ENCODE data around the gene SELENOS.

The SELENOS gene, protein sequence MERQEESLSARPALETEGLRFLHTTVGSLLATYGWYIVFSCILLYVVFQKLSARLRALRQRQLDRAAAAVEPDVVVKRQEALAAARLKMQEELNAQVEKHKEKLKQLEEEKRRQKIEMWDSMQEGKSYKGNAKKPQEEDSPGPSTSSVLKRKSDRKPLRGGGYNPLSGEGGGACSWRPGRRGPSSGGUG

GRCh38 chr15:101277038-101277822, at the start of gene SELENOS:
SELENOS (minus strand) TSS chr15:101277485; CDS start chr15:101277417, 68 bp downstream.
- peak; percentile 59 for DNase-seq (ENCODE audit: low read depth, low spot score)

GRCh38 chr15:101326462-101327146, 49.3 kb upstream of the SELENOS start:
- DNase-seq (ENCODE audit: low read depth, low spot score): no peak

- DNase-seq (ENCODE audit: low read depth, low spot score): no peak
Measured at GRCh38 chr15:101326026-101326315, 48.7 kb upstream of the SELENOS start.

DNA sequence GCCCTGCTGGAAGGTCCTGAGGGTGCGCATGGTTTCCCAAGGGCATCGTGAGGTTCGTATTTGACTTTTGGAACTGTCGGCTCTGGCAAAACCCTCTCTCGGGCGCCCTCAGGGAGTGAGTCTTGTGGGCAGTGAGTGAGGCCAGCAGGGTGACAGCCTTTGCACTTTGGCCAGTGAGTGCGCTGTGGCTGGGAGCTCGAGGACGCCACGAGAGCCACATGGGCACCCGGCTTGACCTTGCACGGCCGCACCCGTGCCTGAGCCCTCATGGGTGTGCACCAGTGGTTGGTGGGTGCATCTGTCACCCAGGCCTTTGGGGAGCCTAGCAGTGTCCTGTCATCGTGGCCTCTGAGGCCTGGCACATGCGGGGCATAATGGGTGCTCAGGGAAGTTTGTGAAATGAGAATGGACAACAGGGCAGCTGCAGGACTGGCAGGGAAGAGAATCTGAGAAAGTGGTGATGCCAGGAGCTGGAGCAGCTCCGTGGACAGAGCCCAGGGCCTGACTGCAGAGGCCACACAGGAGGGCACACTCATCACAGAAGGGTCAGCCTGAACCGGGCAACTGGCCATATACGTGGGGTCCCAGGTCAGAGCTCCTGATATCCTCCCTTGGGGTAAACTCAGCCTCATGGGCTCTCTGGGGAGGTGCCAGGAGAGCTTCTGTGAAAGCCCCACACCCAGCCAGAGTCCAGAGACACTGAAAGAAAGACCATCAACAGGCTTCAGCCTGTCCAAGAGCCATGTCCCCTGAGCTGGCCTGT, 48.2 kb upstream of the SELENOS start:
- no peak for DNase-seq (ENCODE audit: low read depth, low spot score)

DNA sequence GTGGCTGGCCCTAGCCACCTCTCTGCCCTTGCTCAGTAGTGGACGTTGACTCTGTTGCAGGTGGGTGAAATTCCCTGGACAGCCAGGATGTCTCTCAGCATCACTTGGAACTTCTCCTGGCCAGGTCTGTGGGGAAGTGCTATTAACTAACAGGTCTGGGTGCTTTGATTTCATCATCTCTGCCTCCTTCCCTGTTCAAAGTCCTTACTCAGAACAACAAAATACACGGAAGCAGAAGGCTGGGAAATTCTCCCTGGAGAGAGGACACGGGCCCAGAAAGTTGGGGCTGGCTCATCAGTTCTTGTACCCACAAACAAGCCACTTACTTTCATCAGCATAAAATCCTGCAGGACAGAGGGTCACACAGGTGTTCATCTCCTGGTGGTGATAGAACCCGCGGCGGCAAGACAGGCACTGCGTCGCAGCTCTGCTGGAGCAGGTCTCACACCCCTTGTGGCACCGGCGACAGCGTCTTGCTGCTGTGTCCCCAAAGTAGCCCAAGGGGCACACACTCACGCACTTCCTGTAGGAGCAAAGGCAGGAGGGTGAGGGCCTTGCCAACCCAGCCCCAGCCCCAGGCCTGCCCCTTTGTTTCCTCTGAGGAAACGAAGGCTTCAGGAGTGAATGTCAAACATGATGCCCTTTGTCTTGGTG, 47.4 kb upstream of the SELENOS start:
- DNase-seq (ENCODE audit: low read depth, low spot score): no peak

- DNase-seq (ENCODE audit: low read depth, low spot score): no peak
Measured at GRCh38 chr15:101323793-101324523, 46.7 kb upstream of the SELENOS start.

DNA sequence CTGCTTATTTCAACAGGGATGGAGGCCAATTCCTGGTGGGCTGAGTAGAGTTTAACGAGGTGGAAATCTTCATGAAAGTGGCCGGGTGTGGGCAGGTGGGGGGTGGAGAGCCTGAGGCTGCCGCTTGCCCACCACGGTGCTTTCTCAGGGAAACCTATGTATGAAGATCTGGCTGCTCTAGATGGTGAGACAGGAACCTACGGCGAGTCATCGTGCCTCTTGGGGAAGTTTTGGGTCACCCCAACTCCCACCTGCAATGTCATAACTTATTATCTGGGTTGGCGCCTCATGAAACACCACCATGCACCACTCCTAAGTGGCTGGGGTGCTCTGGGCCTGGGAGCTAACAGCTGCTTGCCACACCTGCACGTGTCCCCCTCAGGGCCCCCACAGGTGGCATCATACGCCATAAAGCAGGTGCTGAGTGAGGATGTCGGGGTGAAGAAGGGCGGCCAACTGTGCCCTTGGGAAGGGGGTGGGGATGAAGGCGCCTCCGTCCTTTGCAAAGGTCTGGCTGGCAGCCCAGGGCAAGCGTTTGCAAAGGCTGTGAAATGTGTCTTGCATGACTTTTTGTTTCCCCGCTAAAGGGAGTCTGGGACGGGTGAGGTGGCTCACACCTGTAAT, 45.7 kb upstream of the SELENOS start:
- no peak for DNase-seq (ENCODE audit: low read depth, low spot score)

DNA sequence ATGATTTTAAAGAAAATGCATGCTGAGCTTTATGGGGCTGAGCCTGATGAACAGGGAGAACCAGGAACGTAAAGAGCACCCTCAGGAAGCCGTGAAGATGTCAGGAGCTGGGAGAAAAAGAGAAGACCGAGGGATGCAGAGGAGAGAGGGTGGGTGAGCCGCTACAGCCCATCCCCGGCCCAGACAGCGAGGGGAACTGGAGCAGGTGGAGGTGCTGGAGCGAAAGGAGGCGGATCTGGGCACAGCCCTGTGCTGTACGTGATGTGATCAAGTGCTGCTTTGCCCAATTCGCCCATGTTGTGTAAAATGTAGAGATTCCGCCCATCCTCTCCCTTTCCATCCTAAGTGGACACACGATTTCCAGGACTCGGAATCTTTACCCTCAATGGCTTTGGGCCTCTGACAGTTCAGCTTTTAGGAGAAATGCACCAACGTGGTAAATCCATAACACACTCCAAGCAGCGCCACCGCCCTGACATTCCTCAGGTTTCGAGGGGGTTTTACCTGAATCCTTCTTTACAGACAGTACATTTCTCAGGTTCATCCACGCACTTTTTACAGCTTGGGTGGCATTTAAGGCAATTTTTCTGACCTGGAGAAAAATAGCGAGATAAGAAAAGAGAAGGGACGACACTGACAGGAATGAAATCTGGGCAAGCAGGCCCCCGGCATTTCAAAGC, 44.9 kb upstream of the SELENOS start:
- no peak for DNase-seq (ENCODE audit: low read depth, low spot score)

DNA sequence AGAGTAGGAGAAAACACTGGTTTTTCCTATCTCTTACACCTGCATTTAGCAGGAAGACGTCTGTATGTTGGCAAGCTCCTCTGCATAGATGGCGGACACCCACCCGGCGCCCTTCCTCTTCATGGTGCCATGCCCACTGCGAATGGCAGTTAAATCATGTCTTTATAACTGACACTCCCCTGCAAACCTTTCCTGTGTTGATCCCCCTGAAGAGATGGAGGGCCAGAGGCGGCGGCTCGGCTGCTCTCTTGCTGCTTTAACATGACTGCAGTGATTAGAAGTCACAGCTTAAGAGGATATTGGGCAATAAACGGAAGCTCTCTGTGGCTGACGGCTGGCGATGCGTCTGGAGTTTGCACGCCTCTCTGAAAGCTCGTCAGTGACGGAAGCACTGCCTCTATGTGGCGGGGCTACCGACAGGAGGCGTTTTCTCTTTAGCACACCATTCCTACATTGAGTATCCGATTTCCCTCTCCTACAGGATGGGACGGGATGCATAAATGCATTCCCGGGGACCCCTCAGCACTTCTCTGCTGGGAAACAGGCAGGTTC, 43.3 kb upstream of the SELENOS start:
- DNase-seq (ENCODE audit: low read depth, low spot score): no peak

DNA sequence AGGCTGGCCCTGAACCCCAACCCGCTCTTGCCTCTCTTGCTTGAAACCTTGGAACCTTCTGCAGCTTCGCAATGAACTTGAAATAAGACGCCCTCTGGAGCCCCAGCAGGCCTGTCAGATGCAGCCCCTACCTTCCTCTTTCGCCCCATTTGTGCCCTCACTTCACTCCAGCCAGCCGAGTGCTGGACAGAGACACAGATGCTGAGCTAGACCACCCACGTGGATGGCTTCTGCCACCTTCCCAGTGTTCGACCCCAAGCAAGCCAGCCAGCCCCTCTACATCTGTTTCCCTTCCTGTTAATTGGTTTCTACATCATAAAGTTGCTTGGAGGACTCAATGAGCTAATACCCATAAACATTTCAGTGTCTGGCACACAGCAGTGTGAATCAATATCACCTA, 41.6 kb upstream of the SELENOS start:
- DNase-seq (ENCODE audit: low read depth, low spot score): no peak

GRCh38 chr15:101318147-101318819, 41.0 kb upstream of the SELENOS start:
- no peak for DNase-seq (ENCODE audit: low read depth, low spot score)

- DNase-seq (ENCODE audit: low read depth, low spot score): no peak
Measured at GRCh38 chr15:101317336-101317872, 40.1 kb upstream of the SELENOS start.

DNA sequence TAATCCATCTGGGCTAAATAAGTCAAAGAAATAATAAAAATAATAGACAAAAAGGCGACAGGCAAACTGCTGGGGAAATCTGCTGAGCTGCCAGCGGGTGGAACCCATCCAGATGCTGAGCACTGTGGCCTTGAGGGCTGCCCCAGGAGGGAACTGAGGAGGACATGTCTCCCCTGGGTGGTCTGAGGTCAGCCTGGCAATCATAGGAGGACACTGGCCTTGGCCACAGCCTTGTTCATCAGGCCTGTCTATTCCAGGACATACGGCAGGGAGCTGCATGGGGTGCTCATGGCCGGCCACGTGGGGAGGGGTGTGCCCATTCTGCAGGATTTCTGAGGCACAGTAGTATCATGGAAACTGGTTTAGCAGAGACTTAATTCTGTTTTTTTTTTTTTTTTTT, 39.2 kb upstream of the SELENOS start:
- no peak for DNase-seq (ENCODE audit: low read depth, low spot score)

DNA sequence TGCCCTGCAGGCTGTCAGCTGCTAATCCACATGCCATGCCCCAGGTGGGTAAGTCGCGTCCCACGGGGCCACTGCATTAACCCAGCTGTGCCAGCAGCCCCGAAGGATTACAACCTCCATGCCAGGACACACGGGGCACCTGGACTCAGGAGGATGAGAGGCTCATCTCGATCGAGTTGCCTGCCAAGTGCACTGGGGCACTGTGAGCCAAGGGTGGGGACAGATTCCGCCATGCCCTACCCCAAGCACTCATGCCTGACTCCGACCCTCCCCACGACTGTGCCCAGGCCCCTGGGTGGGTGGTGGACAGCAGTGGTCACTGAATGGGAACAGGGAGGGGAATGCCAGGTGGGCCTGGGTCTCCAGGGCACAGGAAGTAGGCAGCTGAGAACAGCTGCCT, 38.5 kb upstream of the SELENOS start:
- no peak for DNase-seq (ENCODE audit: low read depth, low spot score)

DNA sequence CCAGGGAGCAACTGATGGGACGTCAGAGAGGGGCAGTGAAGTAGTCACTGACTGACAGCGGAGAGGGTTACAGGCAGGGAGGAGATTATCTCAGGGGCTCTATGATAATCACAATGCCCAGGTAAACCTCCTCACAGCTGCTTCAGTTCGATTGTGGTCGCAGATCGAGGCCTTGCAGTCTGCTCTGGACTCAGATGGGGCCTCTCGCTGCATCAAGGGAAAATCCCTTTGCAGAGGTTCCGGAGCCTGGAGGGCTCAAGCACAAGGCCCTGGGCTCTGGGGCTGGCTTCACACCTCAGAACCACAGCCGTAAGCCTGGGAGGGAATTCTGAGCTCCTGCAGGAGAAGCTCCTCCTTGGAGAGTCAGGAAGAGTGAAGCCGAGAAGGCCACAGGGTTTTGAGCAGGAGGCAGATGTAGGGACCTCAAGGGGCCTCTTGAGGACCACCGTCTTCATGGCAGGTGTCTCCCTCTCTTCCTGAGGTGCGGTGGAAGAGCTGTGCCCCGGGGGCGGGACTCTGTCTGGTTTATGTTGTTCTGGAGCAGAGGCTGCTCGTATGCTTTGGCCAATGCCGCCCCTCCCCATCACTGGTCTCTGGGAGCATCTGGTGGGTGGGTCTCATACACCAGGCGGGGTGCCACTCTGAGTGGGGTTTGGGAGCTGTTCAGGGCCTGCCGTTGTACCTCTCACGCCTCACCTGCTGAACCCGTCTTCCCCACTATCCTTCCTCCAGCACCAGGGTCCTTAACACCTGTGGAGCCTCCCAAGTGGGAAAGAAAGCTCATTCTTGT, 37.2 kb upstream of the SELENOS start:
- DNase-seq (ENCODE audit: low read depth, low spot score): no peak

- no peak for DNase-seq (ENCODE audit: low read depth, low spot score)
Measured at GRCh38 chr15:101313041-101313761, 35.9 kb upstream of the SELENOS start.

DNA sequence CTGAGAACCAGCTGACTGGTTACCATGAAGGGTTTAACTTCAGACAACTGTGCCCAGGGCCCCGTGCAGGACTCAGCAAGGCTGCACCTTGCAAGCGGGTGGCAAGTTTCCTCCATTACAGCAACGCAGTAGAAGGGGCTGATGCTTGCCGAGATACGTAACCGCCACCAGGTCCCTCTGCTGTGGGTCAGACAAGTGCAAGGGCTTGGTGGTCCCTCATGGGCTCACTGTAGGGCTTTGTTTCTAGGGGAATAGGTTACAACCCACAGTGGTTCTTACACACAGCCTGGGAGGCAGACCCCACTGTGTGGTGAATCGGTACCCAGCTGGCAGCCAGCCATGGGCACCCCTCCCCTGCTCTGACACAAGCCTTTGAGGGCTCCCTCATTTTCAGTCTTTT, 33.2 kb upstream of the SELENOS start:
- DNase-seq (ENCODE audit: low read depth, low spot score): no peak

DNA sequence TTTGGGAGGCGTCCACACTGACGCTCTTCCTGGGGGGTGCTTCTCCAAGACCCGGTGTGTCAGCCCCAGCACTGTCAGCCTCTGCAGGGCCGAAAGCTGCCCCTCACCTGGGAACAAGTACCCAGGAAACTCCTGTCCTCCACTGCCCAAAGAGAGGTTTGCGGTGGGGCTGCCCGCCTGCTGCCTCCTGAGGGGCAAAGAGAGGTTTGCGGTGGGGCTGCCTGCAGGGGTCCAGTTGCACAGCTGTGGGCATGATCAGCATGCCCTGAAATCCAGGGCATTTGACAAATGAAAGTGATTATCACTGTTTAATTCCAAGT, 32.8 kb upstream of the SELENOS start:
- no peak for DNase-seq (ENCODE audit: low read depth, low spot score)
